Measurements from ENCODE around the gene MYH9.

DNA sequence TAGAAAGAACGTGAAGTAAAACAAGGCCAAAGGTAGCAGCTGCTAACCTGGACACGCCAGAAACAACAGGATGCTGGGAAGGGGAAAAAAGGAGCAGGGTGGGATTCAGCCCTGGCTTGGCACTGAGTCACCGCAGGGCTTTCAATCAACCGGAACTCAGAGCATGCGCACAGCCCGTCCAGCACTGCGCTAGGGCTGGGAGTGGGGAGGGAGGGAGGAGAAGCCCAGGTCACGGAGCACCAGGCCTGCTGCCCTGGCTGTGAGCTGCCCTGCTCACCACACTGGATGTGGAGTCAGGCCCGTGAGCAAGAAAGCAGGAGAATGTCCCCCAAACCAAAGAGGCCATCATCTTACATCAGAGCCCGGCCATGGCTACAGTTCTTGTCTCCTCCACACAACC, 83.3 kb downstream of the MYH9 start:
- TF ChIP-seq POLR2A (IDR thresholded peaks at IDR 0.05): no peak
- TF ChIP-seq, protein P1, sequence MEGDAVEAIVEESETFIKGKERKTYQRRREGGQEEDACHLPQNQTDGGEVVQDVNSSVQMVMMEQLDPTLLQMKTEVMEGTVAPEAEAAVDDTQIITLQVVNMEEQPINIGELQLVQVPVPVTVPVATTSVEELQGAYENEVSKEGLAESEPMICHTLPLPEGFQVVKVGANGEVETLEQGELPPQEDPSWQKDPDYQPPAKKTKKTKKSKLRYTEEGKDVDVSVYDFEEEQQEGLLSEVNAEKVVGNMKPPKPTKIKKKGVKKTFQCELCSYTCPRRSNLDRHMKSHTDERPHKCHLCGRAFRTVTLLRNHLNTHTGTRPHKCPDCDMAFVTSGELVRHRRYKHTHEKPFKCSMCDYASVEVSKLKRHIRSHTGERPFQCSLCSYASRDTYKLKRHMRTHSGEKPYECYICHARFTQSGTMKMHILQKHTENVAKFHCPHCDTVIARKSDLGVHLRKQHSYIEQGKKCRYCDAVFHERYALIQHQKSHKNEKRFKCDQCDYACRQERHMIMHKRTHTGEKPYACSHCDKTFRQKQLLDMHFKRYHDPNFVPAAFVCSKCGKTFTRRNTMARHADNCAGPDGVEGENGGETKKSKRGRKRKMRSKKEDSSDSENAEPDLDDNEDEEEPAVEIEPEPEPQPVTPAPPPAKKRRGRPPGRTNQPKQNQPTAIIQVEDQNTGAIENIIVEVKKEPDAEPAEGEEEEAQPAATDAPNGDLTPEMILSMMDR (IDR thresholded peaks at IDR 0.05): no peak
